ENCODE data around the gene TMEM196. TPM values are rescaled to one million over a fixed set of nuclear protein-coding genes. Genes with fewer than 3 reads are reported as not detected.

TMEM196 gene
- total RNA-seq (2014; rRNA removed; shearing (Covaris generic)) = not detected in 2 replicates

DNA sequence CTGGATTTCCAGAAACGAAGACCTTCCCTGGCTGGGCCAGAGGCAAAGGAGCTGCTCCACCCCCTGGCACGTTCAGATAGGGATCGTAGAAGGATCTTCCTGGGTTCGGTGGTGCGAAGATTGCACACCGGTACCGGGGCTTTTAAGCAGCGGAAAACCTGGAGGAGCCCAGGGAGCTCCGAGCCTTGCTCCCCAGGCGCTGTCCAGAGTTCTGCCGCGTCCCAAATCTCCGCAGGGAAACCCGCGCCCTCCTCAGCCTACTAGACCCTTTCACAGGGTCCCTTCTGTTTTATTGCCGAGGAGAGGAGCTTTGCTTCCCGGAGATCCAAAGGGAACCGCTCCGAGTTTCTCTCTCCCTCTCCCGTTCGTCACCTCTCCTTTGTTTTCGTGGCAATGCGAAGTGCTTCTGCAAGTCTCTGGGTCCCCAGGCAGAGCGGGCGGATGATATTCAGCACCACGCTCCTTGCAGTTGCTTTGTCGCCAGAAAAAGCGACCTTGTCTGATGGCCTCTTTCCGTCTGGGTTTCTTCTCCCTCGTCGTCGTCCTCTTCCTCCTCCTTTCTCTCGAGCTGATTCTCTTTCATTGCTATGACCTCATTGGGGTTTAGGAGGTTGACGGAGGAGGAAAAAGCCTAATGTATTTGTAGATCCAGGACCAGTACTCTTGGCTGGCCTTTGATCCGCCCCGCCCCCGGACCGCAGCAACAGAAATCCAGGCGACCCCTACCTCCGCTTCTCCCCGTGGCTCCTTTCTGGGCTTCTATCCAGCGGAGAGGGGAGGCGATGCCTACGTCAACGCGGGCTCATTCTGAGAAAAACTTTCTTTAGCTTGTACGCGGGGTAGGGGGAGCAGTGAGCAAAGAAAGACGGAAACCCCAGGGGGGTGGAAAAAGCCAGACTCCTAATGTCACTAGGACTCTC lies at the start of gene TMEM196:
TSS of gene TMEM196 (minus strand) at position 777 of the 920 bp plus-strand sequence. CDS start 921 bp downstream, outside the sequence.

DNA sequence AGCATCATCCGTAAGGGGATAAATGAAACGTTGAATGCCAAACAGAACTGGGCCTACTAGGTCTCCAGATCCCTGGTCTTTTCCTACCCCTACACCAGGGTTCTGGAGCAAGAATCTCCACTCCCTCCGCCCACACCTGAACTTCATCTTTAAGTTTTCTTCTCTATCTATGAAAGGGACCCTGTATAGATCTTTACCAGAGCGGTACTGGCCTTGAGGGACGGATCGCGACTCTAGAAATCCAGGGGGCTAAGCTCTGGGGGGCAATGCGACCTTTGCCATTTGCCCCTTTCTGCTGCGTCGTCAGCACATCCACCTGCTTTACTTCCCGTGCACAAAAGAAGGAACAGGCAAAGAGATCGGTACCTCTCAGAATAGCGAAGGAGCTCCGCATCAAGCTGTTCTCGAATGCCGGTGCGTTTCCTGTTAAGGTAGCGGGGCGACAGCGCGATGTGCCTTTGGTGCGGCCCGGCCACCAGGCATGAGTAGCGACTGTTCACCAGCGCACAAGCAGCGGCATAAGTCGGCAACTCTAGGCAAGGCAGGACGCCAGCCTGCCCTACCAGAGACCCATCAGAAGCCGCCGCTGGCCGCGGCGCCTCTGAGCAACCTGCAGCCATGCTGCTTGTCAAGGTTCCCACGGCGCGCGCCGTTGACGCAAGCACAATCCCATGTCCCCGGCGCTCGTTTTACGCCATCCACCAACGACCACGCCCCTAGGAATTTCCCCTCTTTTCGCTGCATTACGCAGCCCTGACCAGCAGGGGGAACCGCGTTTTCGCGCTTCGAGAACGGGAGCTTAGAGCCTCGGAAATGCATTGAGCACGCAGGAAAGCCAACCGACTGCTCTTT lies 64.8 kb downstream of the TMEM196 start, which contains the start of gene POLR1F:
TSS of gene POLR1F (minus strand) at position 641 of the 852 bp plus-strand sequence. CDS start at position 620, 21 bp downstream.

Small RNA genes within 50 kb of the gene (small RNA-seq; reads per million reads assigned to genes)
- gene MIR3146 = not detected

Other genes starting within 250 kb of the TMEM196 start
- 21.5 and 30.1 TPM in 2 replicates for gene POLR1F, start 64.6 kb downstream of the TMEM196 start, total RNA-seq (2014; rRNA removed; shearing (Covaris generic))

All from A375 (cell line).